Measurements from ENCODE around the gene KCNC1.

GRCh38 chr11:17734986-17735817 is 621 bp downstream of the KCNC1 start:
- TF ChIP-seq EZH2phosphoT487 (IDR thresholded peaks at IDR 0.05; ENCODE audit: borderline replicate concordance) (no peak), CTCF (conservative IDR thresholded peaks at IDR 0.05; ENCODE audit: low read length) (no peak)

Measured in Loucy (cell line).